Measurements from ENCODE around the gene SESTD1.
"Not testable (repeated sequence)": the region's sequence is repeated elsewhere in the genome, so short reads cannot be mapped to it uniquely, and the experiment has no call there.

- TF ChIP-seq EZH2phosphoT487 (IDR thresholded peaks at IDR 0.05; ENCODE audit: low read depth, severe bottlenecking, unreplicated experiment); EZH2 (IDR thresholded peaks at IDR 0.05; ENCODE audit: borderline replicate concordance): not testable (repeated sequence)
- TF ChIP-seq, protein P1, sequence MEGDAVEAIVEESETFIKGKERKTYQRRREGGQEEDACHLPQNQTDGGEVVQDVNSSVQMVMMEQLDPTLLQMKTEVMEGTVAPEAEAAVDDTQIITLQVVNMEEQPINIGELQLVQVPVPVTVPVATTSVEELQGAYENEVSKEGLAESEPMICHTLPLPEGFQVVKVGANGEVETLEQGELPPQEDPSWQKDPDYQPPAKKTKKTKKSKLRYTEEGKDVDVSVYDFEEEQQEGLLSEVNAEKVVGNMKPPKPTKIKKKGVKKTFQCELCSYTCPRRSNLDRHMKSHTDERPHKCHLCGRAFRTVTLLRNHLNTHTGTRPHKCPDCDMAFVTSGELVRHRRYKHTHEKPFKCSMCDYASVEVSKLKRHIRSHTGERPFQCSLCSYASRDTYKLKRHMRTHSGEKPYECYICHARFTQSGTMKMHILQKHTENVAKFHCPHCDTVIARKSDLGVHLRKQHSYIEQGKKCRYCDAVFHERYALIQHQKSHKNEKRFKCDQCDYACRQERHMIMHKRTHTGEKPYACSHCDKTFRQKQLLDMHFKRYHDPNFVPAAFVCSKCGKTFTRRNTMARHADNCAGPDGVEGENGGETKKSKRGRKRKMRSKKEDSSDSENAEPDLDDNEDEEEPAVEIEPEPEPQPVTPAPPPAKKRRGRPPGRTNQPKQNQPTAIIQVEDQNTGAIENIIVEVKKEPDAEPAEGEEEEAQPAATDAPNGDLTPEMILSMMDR (IDR thresholded peaks at IDR 0.05; ENCODE audit: poor library complexity) = not testable (repeated sequence)
These were observed 18.8 kb downstream of the SESTD1 start for GRCh38 chr2:179245843-179246242.
